Osteoblast (primary cell): ENCODE measurements around the gene GNAT3. TPM values are rescaled to one million over a fixed set of nuclear protein-coding genes. Genes with fewer than 3 reads are reported as not detected.

ENCODE experiments used
- DNase-seq: peaks from one replicate; pipeline ENCODE4 v3.0.0; 2011; ENCODE audit warnings: low spot score, mixed read lengths; ENCODE audit not compliant: insufficient read length; ENCODE audit errors: missing footprints
- H2AFZ ChIP-seq: 2 replicates; pipeline ENCODE4 v1.6.0; 2011; ENCODE audit warnings: mild to moderate bottlenecking, low read length
- H3K27ac ChIP-seq: 2 replicates; pipeline ENCODE4 v1.5.1; 2011; ENCODE audit warnings: mild to moderate bottlenecking, low read depth, low read length, moderate library complexity
- H3K27me3 ChIP-seq: 2 replicates; pipeline ENCODE4 v1.6.0; 2012; ENCODE audit warnings: mild to moderate bottlenecking, control low read depth, inconsistent platforms, low read length, moderate library complexity; ENCODE audit not compliant: insufficient read depth
- H3K36me3 ChIP-seq: 2 replicates; pipeline ENCODE4 v1.5.1; 2011; ENCODE audit warnings: mild to moderate bottlenecking, low read length, control low read depth, moderate library complexity; ENCODE audit not compliant: insufficient read depth
- H3K4me1 ChIP-seq: 2 replicates; pipeline ENCODE4 v1.5.1; 2011; ENCODE audit warnings: mild to moderate bottlenecking, low read length, control low read depth, moderate library complexity; ENCODE audit not compliant: insufficient read depth
- H3K4me2 ChIP-seq: 2 replicates; pipeline ENCODE4 v1.6.0; 2011; ENCODE audit warnings: mild to moderate bottlenecking, low read length; ENCODE audit not compliant: insufficient read depth
- H3K4me3 ChIP-seq: fragments of 200-600 bp; sonication (generic); 3 replicates; pipeline ENCODE4 v1.5.1; 2012; ENCODE audit warnings: mild to moderate bottlenecking, low read length, inconsistent platforms; ENCODE audit not compliant: insufficient read depth
- H3K79me2 ChIP-seq: 2 replicates; pipeline ENCODE4 v1.6.0; 2012; ENCODE audit warnings: mild to moderate bottlenecking, low read length, control low read depth, inconsistent platforms; ENCODE audit not compliant: insufficient read depth
- H3K9me3 ChIP-seq: 2 replicates; pipeline ENCODE4 v1.5.1; 2011; ENCODE audit warnings: low read depth, low read length, control low read depth
- H4K20me1 ChIP-seq: 2 replicates; pipeline ENCODE4 v1.6.0; 2012; ENCODE audit warnings: mild to moderate bottlenecking, low read length, control low read depth; ENCODE audit not compliant: insufficient read depth
- total RNA-seq: library from RNA; depleted of rRNA; stranded (reverse); fragments of >200 nt; gene quantifications from 2 replicates; pipeline ENCODE4 v1.2.3, GENCODE V29; 2012
- TF ChIP-seq, protein P1 (sequence below): IDR thresholded peaks from 2 replicates; pipeline ENCODE4 v1.5.1; 2011; ENCODE audit warnings: mild to moderate bottlenecking, low read depth, low read length, moderate library complexity; ENCODE audit errors: extremely low read depth

GNAT3 gene
- total RNA-seq, 1 donor, result not detected

- H3K27ac ChIP-seq, result no peak overlapping the region
- H3K4me3 ChIP-seq, result no peak overlapping the region
- no peaks in the 10 kb centered on the region for H3K9me3 ChIP-seq
- no peaks in the 10 kb centered on the region for H3K79me2 ChIP-seq
- no peak for DNase-seq
- H3K27me3 ChIP-seq, result no peaks in the 10 kb centered on the region
- H2AFZ ChIP-seq, result no peak overlapping the region
- peaks cover 9% of the 10 kb centered on the region for H3K4me1 ChIP-seq
- TF ChIP-seq, protein P1, sequence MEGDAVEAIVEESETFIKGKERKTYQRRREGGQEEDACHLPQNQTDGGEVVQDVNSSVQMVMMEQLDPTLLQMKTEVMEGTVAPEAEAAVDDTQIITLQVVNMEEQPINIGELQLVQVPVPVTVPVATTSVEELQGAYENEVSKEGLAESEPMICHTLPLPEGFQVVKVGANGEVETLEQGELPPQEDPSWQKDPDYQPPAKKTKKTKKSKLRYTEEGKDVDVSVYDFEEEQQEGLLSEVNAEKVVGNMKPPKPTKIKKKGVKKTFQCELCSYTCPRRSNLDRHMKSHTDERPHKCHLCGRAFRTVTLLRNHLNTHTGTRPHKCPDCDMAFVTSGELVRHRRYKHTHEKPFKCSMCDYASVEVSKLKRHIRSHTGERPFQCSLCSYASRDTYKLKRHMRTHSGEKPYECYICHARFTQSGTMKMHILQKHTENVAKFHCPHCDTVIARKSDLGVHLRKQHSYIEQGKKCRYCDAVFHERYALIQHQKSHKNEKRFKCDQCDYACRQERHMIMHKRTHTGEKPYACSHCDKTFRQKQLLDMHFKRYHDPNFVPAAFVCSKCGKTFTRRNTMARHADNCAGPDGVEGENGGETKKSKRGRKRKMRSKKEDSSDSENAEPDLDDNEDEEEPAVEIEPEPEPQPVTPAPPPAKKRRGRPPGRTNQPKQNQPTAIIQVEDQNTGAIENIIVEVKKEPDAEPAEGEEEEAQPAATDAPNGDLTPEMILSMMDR, result no peak
- H3K4me2 ChIP-seq, result no peak overlapping the region
- no peaks in the 10 kb centered on the region for H3K36me3 ChIP-seq
- H4K20me1 ChIP-seq, result no peaks in the 10 kb centered on the region
These were observed 35.8 kb downstream of the GNAT3 start for GRCh38 chr7:80476035-80476434.

GRCh38 chr7:80475383-80475782 is 36.5 kb downstream of the GNAT3 start:
- no peak overlapping the region for H2AFZ ChIP-seq
- no peaks in the 10 kb centered on the region for H3K9me3 ChIP-seq
- DNase-seq, result no peak
- H3K27ac ChIP-seq, result peak overlapping the region; percentile 8
- no peak overlapping the region for H3K4me3 ChIP-seq
- no peaks in the 10 kb centered on the region for H3K27me3 ChIP-seq
- no peaks in the 10 kb centered on the region for H3K36me3 ChIP-seq
- H3K4me2 ChIP-seq, result no peak overlapping the region
- H4K20me1 ChIP-seq, result no peaks in the 10 kb centered on the region
- peaks cover 4% of the 10 kb centered on the region for H3K4me1 ChIP-seq
- TF ChIP-seq, protein P1, result no peak
- no peaks in the 10 kb centered on the region for H3K79me2 ChIP-seq

DNA sequence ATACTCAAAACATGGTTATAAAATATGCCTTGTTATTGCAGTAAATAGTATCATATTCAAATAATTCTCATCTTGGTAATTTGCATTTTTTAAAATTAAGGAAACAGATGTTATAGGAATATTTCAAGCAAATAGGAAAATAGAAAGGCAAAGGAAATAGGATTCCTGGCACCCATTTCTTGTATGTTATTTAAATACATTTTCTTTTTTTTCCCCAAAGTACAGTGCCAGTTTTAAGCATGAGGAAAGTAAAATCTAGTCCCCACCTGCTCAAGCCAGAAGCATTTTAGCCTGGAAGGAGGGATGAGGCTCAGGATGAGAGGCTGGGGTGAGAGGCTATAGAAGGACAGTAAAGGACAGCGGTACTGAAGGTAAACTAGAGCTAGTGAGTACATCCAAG is 38.1 kb downstream of the GNAT3 start:
- Histone ChIP-seq H3K4me1 (peaks cover 3% of the 10 kb centered on the region), H4K20me1 (no peaks in the 10 kb centered on the region), H3K9me3 (no peaks in the 10 kb centered on the region), H3K27me3 (no peaks in the 10 kb centered on the region), H3K79me2 (no peaks in the 10 kb centered on the region), H3K4me2 (no peak overlapping the region), H2AFZ (peak overlapping the region; percentile 12), H3K36me3 (no peaks in the 10 kb centered on the region), H3K27ac (no peak overlapping the region), H3K4me3 (no peak overlapping the region)
- no peak for DNase-seq
- TF ChIP-seq, protein P1, result no peak

GRCh38 chr7:80472491-80473200 is 39.2 kb downstream of the GNAT3 start:
- DNase-seq, result no peak
- H4K20me1 ChIP-seq, result no peaks in the 10 kb centered on the region
- H3K4me3 ChIP-seq, result no peak overlapping the region
- H3K79me2 ChIP-seq, result no peaks in the 10 kb centered on the region
- H3K36me3 ChIP-seq, result no peaks in the 10 kb centered on the region
- TF ChIP-seq, protein P1, result no peak
- H3K4me2 ChIP-seq, result no peak overlapping the region
- H3K4me1 ChIP-seq, result no peaks in the 10 kb centered on the region
- peak overlapping the region; percentile 73 for H2AFZ ChIP-seq
- no peak overlapping the region for H3K27ac ChIP-seq
- H3K9me3 ChIP-seq, result no peaks in the 10 kb centered on the region
- H3K27me3 ChIP-seq, result no peaks in the 10 kb centered on the region
